Mesothelial cell of epicardium (in vitro differentiated cells): Measurements from ENCODE around the gene GAGE12E. TPM values are rescaled to one million over a fixed set of nuclear protein-coding genes. Genes with fewer than 3 reads are reported as not detected.

ENCODE experiments used
- total RNA-seq: library from RNA; stranded (reverse); gene quantifications from 3 replicates; pipeline ENCODE4 v1.2.1, GENCODE V29; 2021

GAGE12E gene
- total RNA-seq, 1 donor from 2014 or later = not detected

Other genes with a start within 250 kb of the GAGE12E start
- gene GAGE10, start 247.6 kb upstream of the GAGE12E start, total RNA-seq = not detected in 3 replicates
- gene GAGE12J, start 229.3 kb upstream of the GAGE12E start, total RNA-seq = not detected in 3 replicates
- not detected in 3 replicates for gene GAGE13, start 219.7 kb upstream of the GAGE12E start, total RNA-seq
- not detected in 3 replicates for gene GAGE12C, start 19.1 kb upstream of the GAGE12E start, total RNA-seq
- gene GAGE12D, start 9.6 kb upstream of the GAGE12E start, total RNA-seq = not detected in 3 replicates
- not detected in 3 replicates for gene GAGE12F, start 9.6 kb downstream of the GAGE12E start, total RNA-seq
- not detected in 3 replicates for gene GAGE12G, start 19.1 kb downstream of the GAGE12E start, total RNA-seq
- not detected in 3 replicates for gene GAGE12H, start 28.7 kb downstream of the GAGE12E start, total RNA-seq
- gene GAGE2A, start 38.2 kb downstream of the GAGE12E start, total RNA-seq = not detected in 3 replicates
- gene GAGE1, start 47.7 kb downstream of the GAGE12E start, total RNA-seq = not detected in 3 replicates
- not detected in 3 replicates for gene PAGE1, start 144.7 kb downstream of the GAGE12E start, total RNA-seq